Loucy (cell line): Measurements from ENCODE around the gene UBA7.

Source experiments
- H2AFZ ChIP-seq: fragments of 200-600 bp; sonication (generic); 2 replicates; pipeline ENCODE4 v1.6.0; 2016; ENCODE audit warnings: antibody characterized with exemption, mild to moderate bottlenecking, low read length, moderate library complexity
- H3F3A ChIP-seq: fragments of 200-600 bp; 2 replicates; pipeline ENCODE4 v1.6.0; 2016; ENCODE audit warnings: antibody characterized with exemption, low read depth, mild to moderate bottlenecking
- H3K27me3 ChIP-seq: fragments of 200-600 bp; sonication (generic); 2 replicates; pipeline ENCODE4 v1.6.1; 2014; ENCODE audit warnings: low read length, mild to moderate bottlenecking; ENCODE audit not compliant: insufficient read depth, poor library complexity, severe bottlenecking
- H3K36me3 ChIP-seq: fragments of 200-600 bp; sonication (generic); 2 replicates; pipeline ENCODE4 v1.6.1; 2016; ENCODE audit warnings: low read length; ENCODE audit not compliant: insufficient read depth
- H3K4me1 ChIP-seq: fragments of 200-600 bp; sonication (generic); 2 replicates; pipeline ENCODE4 v1.5.1; 2014; ENCODE audit warnings: low read length, mild to moderate bottlenecking; ENCODE audit not compliant: insufficient read depth, poor library complexity, severe bottlenecking
- H3K4me2 ChIP-seq: fragments of 200-600 bp; sonication (generic); 2 replicates; pipeline ENCODE4 v1.6.0; 2014; ENCODE audit warnings: antibody characterized with exemption, low read length, low read depth, mild to moderate bottlenecking; ENCODE audit not compliant: poor library complexity, severe bottlenecking
- H3K4me3 ChIP-seq: fragments of 200-600 bp; sonication (generic); 2 replicates; pipeline ENCODE4 v1.5.1; 2014; ENCODE audit warnings: low read length, mild to moderate bottlenecking, mixed read lengths; ENCODE audit not compliant: poor library complexity, severe bottlenecking
- H3K79me2 ChIP-seq: fragments of 200-600 bp; sonication (generic); 2 replicates; pipeline ENCODE4 v1.6.1; 2014; ENCODE audit warnings: low read length; ENCODE audit not compliant: insufficient read depth
- H3K9ac ChIP-seq: fragments of 200-600 bp; sonication (generic); 2 replicates; pipeline ENCODE4 v1.6.0; 2014; ENCODE audit warnings: mild to moderate bottlenecking, low read depth, low read length, moderate library complexity; ENCODE audit not compliant: poor library complexity, severe bottlenecking
- H3K9me2 ChIP-seq: fragments of 200-600 bp; sonication (generic); replicated peaks from 2 replicates; pipeline ENCODE4 v1.6.1; 2016; ENCODE audit warnings: low read depth, low read length, mixed read lengths
- H3K9me3 ChIP-seq: fragments of 200-600 bp; sonication (generic); 2 replicates; pipeline ENCODE4 v1.6.1; 2014; ENCODE audit warnings: mild to moderate bottlenecking, antibody characterized with exemption, low read length, low read depth; ENCODE audit not compliant: insufficient read depth
- H4K20me1 ChIP-seq: fragments of 200-600 bp; sonication (generic); 2 replicates; pipeline ENCODE4 v1.6.0; 2014; ENCODE audit warnings: antibody characterized with exemption, low read length, mild to moderate bottlenecking; ENCODE audit not compliant: insufficient read depth, poor library complexity, severe bottlenecking
- EZH2phosphoT487 ChIP-seq: fragments of 200-600 bp; IDR thresholded peaks from 2 replicates; pipeline ENCODE4 v1.6.1; 2018; ENCODE audit warnings: antibody characterized with exemption, mild to moderate bottlenecking, moderate library complexity, borderline replicate concordance
- TF ChIP-seq, protein P1 (sequence below): fragments of 200-600 bp; sonication (generic); conservative IDR thresholded peaks from 2 replicates; pipeline ENCODE4 v1.5.1; 2014; ENCODE audit warnings: mild to moderate bottlenecking, antibody characterized with exemption, low read length

UBA7 gene

DNA sequence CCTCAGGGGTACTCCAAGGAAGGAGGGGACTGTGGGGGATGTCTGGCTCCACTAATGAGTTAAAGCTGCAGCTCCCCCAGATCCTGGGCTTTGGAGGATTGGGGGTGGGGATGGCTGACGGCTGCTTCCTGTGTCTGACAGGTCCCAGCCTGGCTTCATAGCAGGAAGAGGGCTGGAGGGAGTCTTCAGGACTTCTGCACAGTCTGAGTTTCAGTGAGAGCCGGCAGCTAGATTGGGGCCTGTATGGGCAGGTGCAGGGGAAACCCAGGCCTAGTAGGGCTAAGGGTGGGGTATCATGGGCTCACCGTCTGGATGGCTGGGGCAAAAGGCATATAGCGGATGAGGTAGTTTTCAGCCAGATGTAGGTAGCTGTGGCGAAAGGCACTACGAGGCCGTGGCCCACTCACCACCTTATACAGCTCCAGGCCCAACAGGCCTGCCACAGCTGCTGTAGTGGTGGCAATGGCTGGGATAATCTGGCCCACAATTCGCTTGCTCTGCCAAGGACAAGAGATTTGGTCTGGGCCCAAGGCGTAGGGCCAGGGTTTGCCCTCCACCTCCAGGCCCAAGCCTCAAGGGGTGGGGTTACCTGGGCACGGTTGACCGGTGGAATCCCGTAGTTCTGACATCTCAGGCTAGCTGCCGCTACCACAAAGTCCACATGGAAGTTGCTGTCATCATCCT lies 6.2 kb downstream of the UBA7 start:
- H3F3A ChIP-seq = peaks cover 9% of the 10 kb centered on the region
- peaks cover 52% of the 10 kb centered on the region for H3K79me2 ChIP-seq
- TF ChIP-seq EZH2phosphoT487 = no peak
- TF ChIP-seq, protein P1, sequence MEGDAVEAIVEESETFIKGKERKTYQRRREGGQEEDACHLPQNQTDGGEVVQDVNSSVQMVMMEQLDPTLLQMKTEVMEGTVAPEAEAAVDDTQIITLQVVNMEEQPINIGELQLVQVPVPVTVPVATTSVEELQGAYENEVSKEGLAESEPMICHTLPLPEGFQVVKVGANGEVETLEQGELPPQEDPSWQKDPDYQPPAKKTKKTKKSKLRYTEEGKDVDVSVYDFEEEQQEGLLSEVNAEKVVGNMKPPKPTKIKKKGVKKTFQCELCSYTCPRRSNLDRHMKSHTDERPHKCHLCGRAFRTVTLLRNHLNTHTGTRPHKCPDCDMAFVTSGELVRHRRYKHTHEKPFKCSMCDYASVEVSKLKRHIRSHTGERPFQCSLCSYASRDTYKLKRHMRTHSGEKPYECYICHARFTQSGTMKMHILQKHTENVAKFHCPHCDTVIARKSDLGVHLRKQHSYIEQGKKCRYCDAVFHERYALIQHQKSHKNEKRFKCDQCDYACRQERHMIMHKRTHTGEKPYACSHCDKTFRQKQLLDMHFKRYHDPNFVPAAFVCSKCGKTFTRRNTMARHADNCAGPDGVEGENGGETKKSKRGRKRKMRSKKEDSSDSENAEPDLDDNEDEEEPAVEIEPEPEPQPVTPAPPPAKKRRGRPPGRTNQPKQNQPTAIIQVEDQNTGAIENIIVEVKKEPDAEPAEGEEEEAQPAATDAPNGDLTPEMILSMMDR = no peak
- H3K9me2 ChIP-seq = no peaks in the 10 kb centered on the region
- H3K9me3 ChIP-seq = no peaks in the 10 kb centered on the region
- H3K4me2 ChIP-seq = peak overlapping the region; percentile 94
- H3K4me1 ChIP-seq = peaks cover 81% of the 10 kb centered on the region
- H3K27me3 ChIP-seq = no peaks in the 10 kb centered on the region
- H3K36me3 ChIP-seq = no peaks in the 10 kb centered on the region
- H4K20me1 ChIP-seq = peaks cover 4% of the 10 kb centered on the region
- no peak overlapping the region for H2AFZ ChIP-seq
- peak overlapping the region; percentile 88 for H3K4me3 ChIP-seq
- peak overlapping the region; percentile 99 for H3K9ac ChIP-seq

DNA sequence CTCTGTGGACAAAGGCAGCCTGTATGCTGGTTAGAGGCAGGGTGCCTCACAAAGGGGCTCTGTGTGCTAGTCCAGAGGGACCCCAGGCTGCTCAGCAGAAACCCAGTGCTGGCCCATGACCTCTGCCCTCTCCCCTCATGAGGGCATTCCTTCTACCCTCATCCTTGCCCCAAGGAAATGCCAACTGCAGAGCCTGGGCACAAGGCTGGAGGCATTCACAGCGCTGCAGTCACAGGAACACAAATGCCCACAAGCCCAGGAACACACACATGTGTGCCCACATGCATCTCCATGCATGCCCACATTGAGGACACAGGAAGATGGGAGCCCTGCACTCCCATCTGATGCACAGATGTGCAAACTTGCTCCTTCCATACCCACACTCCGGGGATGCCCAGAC lies 6.9 kb downstream of the UBA7 start:
- peak overlapping the region; percentile 99 for H3K9ac ChIP-seq
- H2AFZ ChIP-seq = no peak overlapping the region
- H3K36me3 ChIP-seq = no peaks in the 10 kb centered on the region
- peaks cover 4% of the 10 kb centered on the region for H4K20me1 ChIP-seq
- H3K4me2 ChIP-seq = peak overlapping the region; percentile 94
- TF ChIP-seq EZH2phosphoT487 = no peak
- TF ChIP-seq, protein P1 = no peak
- peaks cover 45% of the 10 kb centered on the region for H3K79me2 ChIP-seq
- H3K27me3 ChIP-seq = no peaks in the 10 kb centered on the region
- H3K4me1 ChIP-seq = peaks cover 73% of the 10 kb centered on the region
- peak overlapping the region; percentile 88 for H3K4me3 ChIP-seq
- H3K9me2 ChIP-seq = no peaks in the 10 kb centered on the region
- peaks cover 9% of the 10 kb centered on the region for H3F3A ChIP-seq
- no peaks in the 10 kb centered on the region for H3K9me3 ChIP-seq

DNA sequence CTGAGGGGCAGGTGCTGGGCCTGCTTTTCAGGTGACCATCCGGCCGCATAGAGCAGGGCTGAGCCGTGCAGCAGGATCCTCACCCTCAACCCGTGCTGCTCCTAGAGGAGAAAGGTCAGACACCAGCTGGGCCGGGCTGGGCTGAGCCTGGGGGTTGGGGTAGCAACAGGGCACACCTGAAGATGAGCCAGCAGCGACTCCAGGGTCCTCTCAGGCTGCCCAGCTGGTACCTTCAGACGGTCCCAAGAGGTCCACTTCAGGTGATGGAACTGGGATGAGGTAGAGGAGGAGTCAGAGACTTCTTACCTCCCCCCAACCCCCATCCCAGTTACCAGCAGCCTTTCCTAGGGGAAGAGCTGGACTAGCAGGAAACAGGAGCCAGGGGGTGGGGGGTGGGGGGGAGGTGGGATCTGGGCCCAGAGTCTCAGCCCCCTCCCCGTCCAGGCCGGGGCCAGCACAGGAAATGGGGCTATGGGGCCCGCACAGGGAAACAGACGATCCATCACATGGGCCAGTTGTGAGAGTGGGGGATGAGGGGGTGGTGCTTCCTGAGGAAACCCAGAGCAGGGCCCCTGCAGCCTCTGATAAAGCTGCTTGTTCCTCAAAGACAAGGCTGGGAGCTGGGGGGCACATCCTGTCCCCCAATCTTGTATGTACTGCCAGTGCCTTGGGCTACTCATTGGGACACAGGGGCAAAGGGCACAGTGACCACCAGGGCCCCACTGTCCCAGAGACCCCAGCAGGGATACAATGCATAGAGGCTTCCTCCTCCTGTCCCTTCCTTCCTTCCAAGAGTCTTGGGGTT lies 7.7 kb downstream of the UBA7 start:
- Histone ChIP-seq H3K4me2 (peak overlapping the region; percentile 94), H3K27me3 (no peaks in the 10 kb centered on the region), H3K36me3 (no peaks in the 10 kb centered on the region), H3K9ac (peak overlapping the region; percentile 99), H3F3A (peaks cover 9% of the 10 kb centered on the region), H3K4me1 (peaks cover 66% of the 10 kb centered on the region), H4K20me1 (peaks cover 4% of the 10 kb centered on the region), H2AFZ (no peak overlapping the region), H3K9me2 (no peaks in the 10 kb centered on the region), H3K9me3 (no peaks in the 10 kb centered on the region), H3K4me3 (peak overlapping the region; percentile 88), H3K79me2 (peaks cover 38% of the 10 kb centered on the region)
- no peak for TF ChIP-seq EZH2phosphoT487
- TF ChIP-seq, protein P1 = no peak
